Measurements from ENCODE around the gene GUK1. TPM values are rescaled to one million over a fixed set of nuclear protein-coding genes. Genes with fewer than 3 reads are reported as not detected.

GUK1 gene
- total and polyA plus RNA-seq, 2 of the 8 experiments (the other 6 are each of a cell fraction or from before 2014, with no cell fraction given): 68.5 to 183 TPM

- WGBS, 2 experiments (ENCODE audit: extremely low coverage in 1 of 2, insufficient coverage in 1 of 2, insufficient read length in 1 of 2, insufficient replicate concordance in 2 of 2, low coverage in 1 of 2, low lambda C conversion rate in 2 of 2, missing lambda C conversion rate in 1 of 2): 71% methylated on average over 2 of the region's 2 CpGs; no CpG with 5 or more reads in 1 of the 2 experiments
- Histone ChIP-seq H3K9me3 (ENCODE audit: insufficient read depth in 2 of 2, low read depth in 1 of 2, low read length in 1 of 2) (no peaks in the 10 kb centered on the region), H4K5ac (ENCODE audit: insufficient read length, low read depth, low read length) (no peak overlapping the region), H3K14ac (ENCODE audit: insufficient read length) (no peak overlapping the region), H2AFZ (ENCODE audit: low read length) (no peak overlapping the region), H2BK120ac (replicated peaks; ENCODE audit: low read depth, low read length) (no peak overlapping the region), H2BK5ac (ENCODE audit: low read depth, low read length) (no peak overlapping the region), H3K4me1 (replicated peaks in 1 of 4; ENCODE audit: control insufficient read depth in 3 of 4, insufficient read depth in 4 of 4, low read length in 3 of 4) (no peaks in the 10 kb centered on the region; a peak in 1 of 7 replicates), H3K4me2 (ENCODE audit: insufficient read depth in 1 of 2, low read depth in 2 of 2, low read length in 2 of 2) (no peak overlapping the region), H3K56ac (replicated peaks; ENCODE audit: insufficient read length, low read depth, low read length) (no peak overlapping the region), H2BK12ac (ENCODE audit: low read depth, low read length) (no peak overlapping the region), H4K8ac (ENCODE audit: extremely low read depth, insufficient read depth, low read length) (no peak overlapping the region), H3K27me3 (replicated peaks in 1 of 4; ENCODE audit: control insufficient read depth in 3 of 4, extremely low read depth in 1 of 4, insufficient read depth in 3 of 4, low read length in 3 of 4) (peaks cover 0 to 21% (median 7%) of the 10 kb centered on the region in 4 experiments; a peak in 6 of 7 replicates), H3K18ac (ENCODE audit: extremely low read depth, low read length) (no peak overlapping the region), H3K23me2 (ENCODE audit: low read depth, low read length) (no peaks in the 10 kb centered on the region), H3K9ac (replicated peaks in 1 of 4; ENCODE audit: extremely low read depth in 1 of 4, low read depth in 3 of 4, low read length in 3 of 4) (no peak overlapping the region), H3K4me3 (ENCODE audit: extremely low read depth in 1 of 4, insufficient read depth in 2 of 4, low read depth in 3 of 4, low read length in 4 of 4) (no peak overlapping the region), H3K27ac (ENCODE audit: low read depth, low read length) (no peak overlapping the region), H2AK5ac (ENCODE audit: low read depth, low read length) (no peak overlapping the region), H3K79me2 (ENCODE audit: control insufficient read depth in 1 of 2, insufficient read depth in 2 of 2, low read length in 2 of 2) (no peaks in the 10 kb centered on the region), H3K79me1 (ENCODE audit: low read depth, low read length) (no peaks in the 10 kb centered on the region; the same call in 1 of the 2 replicates), H2BK15ac (ENCODE audit: low read length) (no peak overlapping the region), H4K20me1 (replicated peaks in 1 of 2; ENCODE audit: control insufficient read depth in 1 of 2, insufficient read depth in 2 of 2, low read length in 2 of 2) (no peaks in the 10 kb centered on the region), H2BK20ac (ENCODE audit: low read length) (no peak overlapping the region), H3K36me3 (ENCODE audit: control insufficient read depth in 2 of 4, insufficient read depth in 4 of 4, low read length in 3 of 4) (no peaks in the 10 kb centered on the region), H3K4ac (replicated peaks; ENCODE audit: insufficient read length, low read depth, low read length) (no peak overlapping the region), H4K91ac (replicated peaks; ENCODE audit: insufficient read length, low read length) (no peak overlapping the region), H3K23ac (ENCODE audit: insufficient read length) (no peak overlapping the region)
- DNase-seq (ENCODE audit: low read depth in 1 of 2, low spot score in 2 of 2) (no peak), FAIRE-seq (no peak)
- no peak for TF ChIP-seq KDM5A (IDR thresholded peaks at IDR 0.05; ENCODE audit: low read length)
- TF ChIP-seq RNF2 (IDR thresholded peaks at IDR 0.05; ENCODE audit: borderline replicate concordance, low read depth, low read length, missing control alignments, poor library complexity, severe bottlenecking): no peak
- no peak for TF ChIP-seq MAFK (IDR thresholded peaks at IDR 0.05; ENCODE audit: low read depth, low read length)
- no peak for TF ChIP-seq BRCA1 (IDR thresholded peaks at IDR 0.05; ENCODE audit: low read depth, low read length)
- TF ChIP-seq SAP30 (IDR thresholded peaks at IDR 0.05; ENCODE audit: insufficient read depth, insufficient replicate concordance, low read length): no peak
- no peak for TF ChIP-seq POLR2AphosphoS5 (IDR thresholded peaks at IDR 0.05; ENCODE audit: low read depth, low read length)
- no peak for TF ChIP-seq KDM1A (IDR thresholded peaks at IDR 0.05; ENCODE audit: borderline replicate concordance, low read length)
- TF ChIP-seq SIRT6 (IDR thresholded peaks at IDR 0.05; ENCODE audit: low read length): no peak
- TF ChIP-seq TBP (IDR thresholded peaks at IDR 0.05; ENCODE audit: low read depth, low read length): no peak
- no peak for TF ChIP-seq GABPA (IDR thresholded peaks at IDR 0.05; ENCODE audit: borderline replicate concordance, insufficient read depth, low read length)
- TF ChIP-seq RAD21 (IDR thresholded peaks at IDR 0.05 in 1 of 2, conservative IDR thresholded peaks at IDR 0.05 in 1 of 2; ENCODE audit: low read depth in 2 of 2, low read length in 2 of 2): no peak
- no peak for TF ChIP-seq CHD2 (IDR thresholded peaks at IDR 0.05; ENCODE audit: low read length)
- TF ChIP-seq SRF (IDR thresholded peaks at IDR 0.05; ENCODE audit: low read depth, low read length): no peak
- TF ChIP-seq TEAD4 (IDR thresholded peaks at IDR 0.05; ENCODE audit: low read depth, low read length): no peak
- ChIA-PET POLR2A (ENCODE audit: partially characterized antibody) (interaction anchor here (0.9 kb wide), 1 partner anchor 50 kb away, joined by 3 read pairs; no protein-coding TSS in a partner anchor), CTCF (ENCODE audit: partially characterized antibody) (interaction anchor here (1.2 to 4.6 kb wide), 7 partner anchors 11 to 236 kb away, joined by 3 to 40 read pairs (median 5); partner anchors contain the start of gene IBA57)
Observed at GRCh38 chr1:228131766-228132165, 8.3 kb upstream of the GUK1 start.
